GM19324 (cell line): ENCODE data around the gene SP140.
"Not testable (repeated sequence)": the region's sequence is repeated elsewhere in the genome, so short reads cannot be mapped to it uniquely, and the experiment has no call there.

Source experiments
- ATAC-seq: cut with Tn5 transposase; IDR thresholded peaks from one replicate; pipeline ENCODE4 v1.9.1; 2021; ENCODE audit warnings: mild to moderate bottlenecking, moderate library complexity; ENCODE audit not compliant: unreplicated experiment, low FRiP score

The SP140 gene

DNA sequence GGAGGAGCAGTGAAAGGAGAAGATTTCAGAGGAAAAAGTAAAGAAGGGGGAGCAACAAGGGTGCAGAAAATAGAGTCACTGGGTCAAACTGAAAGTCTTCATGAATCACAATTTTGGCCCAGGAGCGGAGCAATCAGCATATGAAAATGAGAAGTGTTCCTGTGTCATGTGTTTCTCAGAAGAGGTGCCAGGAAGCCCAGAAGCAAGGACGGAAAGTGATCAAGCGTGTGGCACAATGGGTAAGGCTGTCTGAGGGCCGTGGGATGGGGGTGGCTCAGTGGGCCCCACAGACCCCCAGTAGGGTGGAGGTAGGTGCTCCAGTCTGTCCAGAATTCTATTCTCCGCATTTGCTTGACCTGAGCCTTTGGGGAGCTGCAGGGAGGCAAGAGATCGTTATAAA lies 44.2 kb downstream of the SP140 start:
- no peak for ATAC-seq

DNA sequence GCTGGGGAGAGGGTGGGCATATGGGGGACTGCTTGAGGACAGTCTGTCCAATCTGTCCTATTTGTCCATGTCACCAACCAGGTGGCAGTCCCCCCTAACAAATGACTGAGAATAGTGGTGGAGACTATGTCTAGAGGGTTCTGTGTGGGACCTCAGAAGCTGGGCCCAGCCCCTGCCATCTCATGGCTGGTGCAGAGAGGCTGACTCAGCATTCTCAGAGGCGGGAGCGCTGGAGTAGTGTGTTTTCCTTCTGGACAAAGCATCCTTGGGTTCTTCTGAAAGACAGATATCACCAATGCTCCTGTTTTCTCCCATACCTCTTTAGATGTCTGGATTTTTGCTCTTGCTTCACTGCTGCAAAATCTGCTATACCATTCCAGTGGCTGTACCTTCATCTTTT lies 57.4 kb downstream of the SP140 start:
- no peak for ATAC-seq

DNA sequence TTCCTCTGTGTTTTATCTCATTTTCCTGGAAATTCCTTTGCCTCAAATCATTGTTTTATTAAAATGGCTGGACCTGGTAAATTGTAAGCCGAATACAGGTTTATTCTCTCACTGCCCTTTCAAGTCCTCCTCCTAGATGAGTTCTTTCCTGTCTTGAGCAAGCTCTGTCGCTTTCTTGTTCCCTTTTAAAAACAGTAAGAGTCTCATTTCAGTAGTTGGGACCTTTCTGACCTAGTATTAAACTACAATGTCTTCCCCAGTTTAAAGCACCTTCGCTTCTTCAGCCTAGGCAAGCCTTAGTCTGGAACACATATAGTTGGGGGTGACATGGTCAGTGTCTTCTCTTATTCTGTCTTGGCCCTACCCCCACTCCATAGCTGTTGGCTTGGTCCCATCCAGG lies 60.5 kb downstream of the SP140 start:
- no peak for ATAC-seq

DNA sequence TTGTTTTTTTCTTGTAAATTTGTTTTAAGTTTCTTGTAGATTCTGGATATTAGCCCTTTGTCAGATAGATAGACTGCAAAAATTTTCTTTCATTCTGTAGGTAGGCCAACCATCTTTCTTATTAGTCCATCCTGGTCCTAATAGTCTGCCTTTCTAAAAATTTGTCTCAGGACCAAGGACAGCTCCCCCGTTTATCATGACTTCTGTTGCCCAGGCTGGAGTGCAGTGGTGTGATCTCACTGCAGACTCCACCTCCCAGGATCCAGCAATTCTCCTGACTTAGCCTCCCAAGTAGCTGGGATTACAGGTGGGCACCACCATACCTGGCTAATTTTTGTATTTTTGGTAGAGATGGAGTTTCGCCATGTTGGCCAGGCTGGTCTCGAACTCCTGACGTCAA lies 63.8 kb downstream of the SP140 start:
- ATAC-seq, result not testable (repeated sequence)

DNA sequence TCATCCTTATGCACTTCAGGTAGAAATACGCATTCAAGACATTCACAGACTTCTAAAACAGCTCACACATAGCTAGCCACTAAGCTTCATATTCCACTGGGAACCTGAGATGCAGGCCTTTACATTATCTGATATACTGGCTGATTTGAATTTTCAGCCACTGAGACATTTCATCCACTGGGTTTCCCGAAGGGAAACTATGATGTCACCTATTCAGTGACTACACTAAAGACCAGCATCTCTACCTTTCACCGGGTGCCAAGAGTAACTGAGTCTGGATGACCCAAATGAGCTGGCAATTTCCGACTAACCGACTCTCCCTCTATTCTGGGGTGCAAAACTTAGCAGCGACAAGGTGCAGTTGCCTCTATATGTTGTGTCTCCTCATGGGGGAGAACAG lies 69.7 kb downstream of the SP140 start:
- ATAC-seq, result no peak

DNA sequence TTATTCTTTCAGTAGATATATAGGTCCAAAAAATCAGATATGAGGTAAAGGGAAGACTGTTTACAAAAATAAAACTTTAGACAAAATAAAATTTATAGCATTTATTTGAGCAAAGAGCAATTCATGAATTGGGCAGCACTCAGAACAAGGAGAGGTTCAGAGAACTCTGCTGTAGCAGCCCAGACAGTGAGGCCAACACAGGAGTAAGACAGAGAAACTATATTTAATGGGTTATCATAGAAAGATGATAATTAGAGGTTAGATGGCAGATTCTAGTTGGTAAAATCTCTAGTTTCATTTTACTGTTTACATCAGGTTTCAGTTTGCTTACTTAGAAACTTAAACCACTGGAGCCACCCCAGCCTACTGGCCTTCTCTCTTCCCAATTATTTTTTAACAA lies 71.4 kb downstream of the SP140 start:
- ATAC-seq, result no peak

DNA sequence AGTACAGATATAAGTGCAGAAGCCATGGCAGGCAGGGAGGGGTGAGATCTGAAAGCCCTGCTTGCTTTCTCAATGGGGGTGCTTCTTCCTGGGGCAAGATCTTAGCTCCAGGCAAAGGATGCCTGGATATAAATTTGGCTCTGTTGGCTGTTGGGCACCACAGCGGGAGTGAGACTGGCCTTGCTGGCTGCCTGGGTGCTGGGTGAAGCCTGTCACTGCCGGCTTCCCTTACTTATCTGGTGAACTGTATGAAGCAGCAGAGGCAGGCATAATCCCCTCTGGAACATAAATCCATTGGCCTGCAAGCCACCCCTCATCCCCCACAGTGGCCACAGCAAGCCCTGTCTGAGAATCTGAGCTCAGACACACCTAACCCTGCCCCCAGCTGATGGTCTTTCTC lies 74.1 kb downstream of the SP140 start:
- ATAC-seq, result no peak

DNA sequence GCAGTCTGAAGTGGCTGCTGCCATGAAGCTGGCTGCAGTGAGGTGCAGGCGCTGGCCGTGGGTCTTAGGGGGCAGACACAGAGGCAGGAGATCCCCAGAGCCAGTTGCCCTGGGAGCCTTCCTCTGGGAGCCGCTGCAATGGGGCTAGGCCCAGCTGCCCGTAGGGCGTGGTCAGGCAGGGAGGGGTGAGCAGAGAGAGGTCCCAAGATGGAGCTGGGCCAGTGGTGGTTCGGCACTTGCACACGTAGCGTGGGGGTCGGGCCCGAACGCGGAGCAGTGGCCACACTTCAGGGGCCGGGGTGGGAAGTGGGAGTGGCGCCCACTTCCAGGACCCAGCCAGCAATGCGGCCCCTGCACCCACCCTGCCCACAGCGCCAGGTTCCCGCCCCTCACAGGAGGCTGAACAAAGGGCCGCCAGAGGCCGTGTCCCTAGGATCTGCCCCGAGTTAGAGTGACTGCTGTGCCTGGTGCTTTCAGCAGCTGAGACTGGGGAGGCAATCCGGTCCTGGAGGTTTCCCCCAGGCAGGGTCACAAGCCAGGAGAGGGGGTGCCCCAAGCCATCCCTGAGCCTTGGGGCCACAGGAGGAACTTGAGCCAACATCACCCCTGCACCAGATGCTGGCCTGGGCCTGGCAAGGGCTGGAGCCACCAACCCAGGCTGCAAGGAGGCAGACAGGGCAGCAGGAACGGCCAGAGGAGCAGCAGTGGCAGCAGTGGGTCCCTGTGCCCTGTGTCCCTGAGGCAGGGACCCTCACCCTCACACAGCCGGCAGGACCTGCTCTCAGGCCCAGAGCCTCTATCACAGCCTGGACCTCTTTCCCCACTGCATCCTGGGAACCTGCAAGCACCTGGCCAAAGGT lies 80.1 kb downstream of the SP140 start:
- ATAC-seq, result no peak

DNA sequence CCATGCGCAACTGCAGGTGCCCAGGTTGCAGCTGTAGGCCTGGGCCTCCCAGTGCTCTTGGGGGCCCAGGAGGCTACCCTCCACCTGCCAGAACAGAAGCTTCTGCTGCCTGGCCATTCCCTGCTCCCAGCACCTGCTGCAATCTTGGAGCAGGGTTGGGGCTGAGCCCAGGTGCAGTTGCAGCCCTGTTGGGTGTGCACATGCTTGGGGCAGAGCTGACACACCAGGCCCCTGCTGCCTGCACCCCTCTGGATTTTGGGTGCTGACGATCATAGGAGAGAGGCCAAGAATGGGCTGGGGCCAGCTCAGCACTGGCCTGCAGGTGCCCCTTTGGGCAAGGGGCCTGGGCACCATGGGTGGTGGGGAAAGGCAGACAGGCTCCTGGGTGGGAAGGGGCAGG lies 80.9 kb downstream of the SP140 start:
- no peak for ATAC-seq

DNA sequence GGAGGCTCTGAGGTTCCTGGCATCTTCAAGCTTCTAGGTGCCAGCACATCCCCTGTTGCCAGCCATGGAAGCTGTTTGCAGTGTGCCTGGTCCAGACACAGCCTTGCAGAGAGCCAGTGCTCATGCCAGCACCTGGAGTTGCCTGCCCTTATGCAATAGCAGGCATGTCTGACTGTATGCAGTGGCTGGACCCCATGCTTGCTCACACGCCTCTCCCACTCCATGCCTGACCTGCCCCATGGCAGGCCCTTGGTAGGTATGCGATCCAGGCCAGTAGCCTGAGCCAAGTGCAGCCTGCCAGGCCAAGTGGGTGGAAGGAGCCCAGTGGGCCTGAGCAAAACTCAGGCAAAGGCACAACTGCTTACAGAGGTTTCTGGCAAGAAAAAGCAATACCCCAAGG lies 81.9 kb downstream of the SP140 start:
- no peak for ATAC-seq

DNA sequence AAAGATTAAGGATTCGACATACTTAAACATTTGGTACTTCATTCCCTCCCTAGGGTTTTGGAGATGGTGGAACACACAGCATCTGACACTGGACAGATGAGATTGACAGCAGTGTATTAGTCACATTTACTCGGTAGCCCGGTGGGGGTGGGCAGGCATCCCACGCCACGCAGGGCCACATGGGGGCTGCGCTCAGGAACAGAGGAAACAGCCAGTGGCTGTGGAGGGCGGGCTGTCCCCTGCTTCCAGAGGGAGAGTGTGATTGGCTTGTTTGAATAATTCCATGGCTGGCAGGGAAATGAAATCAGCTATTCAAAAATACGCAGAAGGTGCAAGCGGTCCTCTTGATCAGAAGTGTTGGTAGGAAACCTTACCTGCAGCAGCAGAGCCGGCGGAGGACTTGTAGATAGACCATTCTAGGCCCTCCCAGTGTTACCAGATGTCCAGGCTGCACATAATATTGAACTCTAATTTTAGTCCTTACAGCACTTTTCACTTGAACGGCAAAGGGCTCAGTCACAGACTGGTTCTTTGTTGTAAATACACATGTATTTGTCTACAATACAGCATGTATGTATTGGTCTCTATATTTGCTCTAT lies 83.0 kb downstream of the SP140 start:
- no peak for ATAC-seq

DNA sequence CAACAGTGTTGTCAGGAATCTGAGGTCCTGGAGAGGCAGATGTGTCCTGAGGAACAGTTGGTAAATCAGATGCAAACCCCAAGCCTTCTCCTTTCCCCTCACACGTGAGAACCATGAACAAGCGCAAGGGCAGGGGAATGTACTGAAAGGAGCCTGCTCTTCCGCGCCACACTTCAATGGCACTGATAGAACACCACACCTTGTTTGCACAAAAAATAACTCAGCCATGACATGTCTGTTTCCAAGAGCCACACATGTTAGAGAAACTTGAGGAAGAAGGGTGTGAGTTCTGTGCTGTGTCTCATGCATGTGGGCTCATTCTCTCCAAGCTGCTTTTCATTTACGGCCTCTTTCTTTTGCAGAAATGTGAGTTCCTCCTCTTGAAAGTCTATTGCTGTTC lies 85.3 kb downstream of the SP140 start:
- not testable (repeated sequence) for ATAC-seq

DNA sequence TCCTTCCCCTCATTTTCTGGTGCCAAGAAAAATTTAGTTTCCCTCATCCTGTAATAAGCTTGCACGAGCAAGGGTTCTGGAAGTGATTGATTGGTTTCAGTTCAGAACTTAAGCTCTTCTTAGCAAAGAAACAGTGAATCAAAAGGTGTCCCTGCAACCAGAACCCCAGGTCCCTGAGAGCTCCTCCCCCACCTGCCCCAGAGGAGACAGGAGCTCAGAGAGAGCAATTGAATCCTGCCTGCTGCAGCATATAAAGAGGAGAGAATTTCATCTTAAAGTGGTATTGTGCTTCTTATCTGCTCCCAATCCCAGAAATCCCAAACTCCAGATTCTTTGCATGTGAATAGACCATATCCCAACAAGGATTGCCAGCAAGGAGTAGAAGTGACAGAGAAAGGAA lies 86.1 kb downstream of the SP140 start:
- ATAC-seq, result not testable (repeated sequence)

DNA sequence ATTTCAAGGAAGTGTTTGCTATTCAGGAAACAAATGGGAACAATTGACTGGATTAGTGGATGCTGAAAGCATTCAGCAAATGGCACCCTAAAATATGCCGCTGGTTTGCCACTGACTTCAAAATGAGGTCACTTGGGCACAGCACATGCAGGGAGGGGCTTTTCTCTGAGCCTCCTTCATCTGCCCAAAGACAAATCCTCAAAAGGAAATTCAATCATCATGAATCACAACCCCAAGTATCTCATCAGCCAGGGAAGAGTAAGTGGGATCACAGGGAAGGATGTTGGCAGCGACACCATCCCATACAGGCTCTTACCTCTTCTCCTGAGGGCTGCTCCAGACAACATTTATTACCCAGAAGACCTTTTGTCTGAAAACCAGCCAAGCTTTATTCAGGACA lies 87.1 kb downstream of the SP140 start:
- ATAC-seq, result no peak

DNA sequence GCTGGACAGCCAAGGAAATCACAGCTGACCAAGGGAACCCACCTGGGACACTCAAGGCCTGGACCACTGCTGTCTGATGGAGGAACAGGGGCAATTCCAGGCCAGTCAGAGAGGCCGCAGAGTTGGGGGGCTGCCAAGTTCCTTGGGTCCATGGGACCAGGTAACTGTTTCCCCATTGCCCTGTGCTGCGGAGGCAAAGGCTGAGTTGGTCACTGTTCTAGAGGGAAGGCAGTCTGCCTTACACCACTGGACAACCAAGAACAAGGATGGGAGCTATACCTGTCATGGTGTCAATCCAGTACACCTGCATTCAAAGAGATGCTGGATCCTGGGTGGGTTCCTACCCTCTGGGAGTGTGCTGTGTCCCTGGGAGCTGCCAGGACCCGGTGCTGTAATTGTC lies 91.8 kb downstream of the SP140 start:
- ATAC-seq, result no peak

DNA sequence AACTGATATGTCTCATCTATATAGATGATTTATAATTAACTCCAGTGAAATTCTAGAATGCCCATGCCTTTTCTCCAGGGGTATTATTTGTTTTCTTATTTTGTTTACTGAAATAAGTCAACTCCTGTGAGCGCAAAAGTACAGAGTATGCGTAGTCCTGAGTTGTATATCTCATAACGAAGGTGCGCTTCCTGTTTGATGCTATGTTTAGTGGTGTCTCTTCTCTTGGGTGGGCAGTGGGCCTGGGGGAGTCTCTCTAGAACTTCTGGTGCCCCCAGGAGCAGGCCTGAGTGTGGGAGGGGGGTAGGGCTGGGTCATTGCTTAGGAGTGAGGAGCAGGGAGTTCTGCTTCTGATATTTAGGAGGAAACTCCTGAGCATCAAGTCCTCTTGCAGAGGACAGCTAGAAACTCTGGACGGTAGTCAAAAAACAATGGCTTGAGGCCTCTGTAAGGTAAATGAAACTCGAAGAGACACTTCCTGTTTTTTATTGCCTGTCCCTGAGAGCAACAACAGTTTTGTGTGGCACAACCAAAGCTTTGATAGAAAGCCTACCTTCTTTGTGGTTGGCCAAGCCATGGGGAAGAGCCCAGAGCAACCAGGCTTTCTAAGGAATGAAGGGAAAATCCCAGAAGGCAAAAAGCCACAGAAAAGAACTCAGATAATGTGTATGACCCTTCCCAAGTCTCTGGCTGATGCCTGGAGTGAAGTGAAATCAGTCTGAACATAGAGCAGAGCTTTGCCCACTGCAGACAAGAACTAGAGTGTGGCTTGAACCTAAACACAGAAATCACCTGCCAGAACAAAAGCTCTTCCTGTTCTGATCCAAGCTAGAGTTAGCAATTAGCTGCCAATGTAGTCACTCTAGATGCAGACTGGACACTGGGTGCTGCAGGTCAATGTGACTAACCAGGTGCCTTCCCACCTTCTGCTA lies 92.9 kb downstream of the SP140 start:
- ATAC-seq, result peak; percentile 18

DNA sequence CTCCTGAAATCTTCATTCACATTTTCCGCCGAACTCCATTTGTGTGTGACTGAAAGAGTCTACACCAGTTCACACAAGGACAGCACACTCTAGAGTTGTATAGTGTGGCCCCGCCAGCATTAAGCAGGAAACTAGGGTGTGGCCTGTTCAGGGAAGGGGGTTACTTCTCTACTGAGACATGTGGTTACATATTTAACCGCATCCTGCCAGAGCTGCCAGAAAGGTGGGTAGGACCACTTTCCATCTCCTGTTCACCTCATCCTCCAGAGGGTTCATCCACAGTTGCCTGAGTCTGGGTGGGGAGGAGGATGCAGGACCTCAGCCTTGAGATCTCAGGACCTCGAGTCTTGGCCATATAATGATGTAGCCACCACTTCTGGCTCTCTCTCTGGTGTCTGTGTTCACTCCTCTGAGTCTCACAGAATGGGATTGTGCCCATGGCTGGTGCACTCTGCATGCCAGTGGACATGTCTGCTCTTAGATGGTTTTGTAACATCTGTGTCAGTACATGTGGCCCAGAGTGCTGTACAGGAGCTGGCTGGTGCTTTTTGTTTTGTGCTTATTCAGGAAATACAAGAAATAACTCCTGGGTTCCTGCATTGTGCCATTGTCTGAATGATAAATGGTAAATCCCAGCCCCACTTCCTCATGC lies 93.8 kb downstream of the SP140 start:
- peak; percentile 73 for ATAC-seq

DNA sequence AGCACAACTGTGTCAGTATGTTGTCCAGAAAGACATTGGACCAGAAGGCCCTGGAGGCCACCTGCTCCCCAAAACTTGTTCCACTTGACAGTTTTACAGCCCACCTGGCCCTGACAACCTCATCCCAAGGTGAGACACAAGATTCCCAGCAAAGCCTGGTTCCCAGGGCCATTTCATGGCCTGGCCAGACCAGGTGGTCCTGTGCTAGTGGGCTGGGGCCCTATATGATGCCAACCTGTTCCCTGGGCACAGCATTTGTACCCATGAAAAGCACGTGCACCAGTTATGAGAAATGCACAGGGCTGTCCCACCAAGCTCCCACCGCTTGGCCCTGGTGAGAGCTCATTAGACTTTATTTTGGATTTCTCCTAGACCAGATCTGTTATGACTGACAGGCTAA lies 95.5 kb downstream of the SP140 start:
- ATAC-seq, result no peak

DNA sequence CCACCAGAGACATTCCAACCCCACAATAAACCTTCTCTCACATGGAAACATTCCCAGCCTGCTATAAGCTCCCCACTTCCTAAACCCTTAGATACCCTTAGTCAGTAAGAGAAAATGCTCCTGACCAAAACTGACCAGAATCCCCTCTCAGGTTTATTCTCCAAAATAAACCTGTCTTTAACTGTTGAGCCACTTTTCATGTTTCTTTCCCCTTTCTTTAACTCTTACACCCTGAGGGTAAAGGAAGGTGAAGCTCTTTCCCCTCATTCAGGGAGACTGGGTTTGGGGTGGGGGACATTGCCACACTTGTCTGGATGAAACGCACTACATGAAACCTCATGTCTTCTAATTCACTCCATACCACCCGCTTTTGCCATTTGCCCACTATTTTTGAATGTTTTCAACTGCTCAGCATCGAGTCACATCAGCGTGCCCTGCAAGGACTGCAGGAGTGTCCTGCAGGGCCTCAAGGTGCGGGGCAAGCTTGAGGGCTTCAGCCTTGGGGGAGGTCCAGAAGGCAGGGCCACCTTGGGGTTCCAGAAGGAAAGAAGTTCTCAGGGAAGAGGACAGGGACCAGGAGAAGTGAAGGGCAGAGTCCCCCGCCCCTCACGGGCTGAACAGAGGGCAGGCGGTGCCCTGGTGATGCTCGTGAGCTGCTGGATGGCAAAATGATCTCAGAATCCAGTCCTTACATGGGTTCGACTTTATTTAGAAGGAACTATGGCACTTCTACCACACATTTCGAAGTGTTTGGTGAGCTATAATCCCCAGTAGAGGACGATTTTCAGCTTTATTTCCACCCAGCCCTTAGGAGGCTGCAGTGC lies 97.2 kb downstream of the SP140 start:
- ATAC-seq, result no peak
